ENCODE results near the gene TTLL6. TPM values are rescaled to one million over a fixed set of nuclear protein-coding genes. Genes with fewer than 3 reads are reported as not detected.

TTLL6 gene
- total RNA-seq, 5 donors from 2014 or later (not counting 1 experiment from before 2014, with no cell fraction given): not detected

DNA sequence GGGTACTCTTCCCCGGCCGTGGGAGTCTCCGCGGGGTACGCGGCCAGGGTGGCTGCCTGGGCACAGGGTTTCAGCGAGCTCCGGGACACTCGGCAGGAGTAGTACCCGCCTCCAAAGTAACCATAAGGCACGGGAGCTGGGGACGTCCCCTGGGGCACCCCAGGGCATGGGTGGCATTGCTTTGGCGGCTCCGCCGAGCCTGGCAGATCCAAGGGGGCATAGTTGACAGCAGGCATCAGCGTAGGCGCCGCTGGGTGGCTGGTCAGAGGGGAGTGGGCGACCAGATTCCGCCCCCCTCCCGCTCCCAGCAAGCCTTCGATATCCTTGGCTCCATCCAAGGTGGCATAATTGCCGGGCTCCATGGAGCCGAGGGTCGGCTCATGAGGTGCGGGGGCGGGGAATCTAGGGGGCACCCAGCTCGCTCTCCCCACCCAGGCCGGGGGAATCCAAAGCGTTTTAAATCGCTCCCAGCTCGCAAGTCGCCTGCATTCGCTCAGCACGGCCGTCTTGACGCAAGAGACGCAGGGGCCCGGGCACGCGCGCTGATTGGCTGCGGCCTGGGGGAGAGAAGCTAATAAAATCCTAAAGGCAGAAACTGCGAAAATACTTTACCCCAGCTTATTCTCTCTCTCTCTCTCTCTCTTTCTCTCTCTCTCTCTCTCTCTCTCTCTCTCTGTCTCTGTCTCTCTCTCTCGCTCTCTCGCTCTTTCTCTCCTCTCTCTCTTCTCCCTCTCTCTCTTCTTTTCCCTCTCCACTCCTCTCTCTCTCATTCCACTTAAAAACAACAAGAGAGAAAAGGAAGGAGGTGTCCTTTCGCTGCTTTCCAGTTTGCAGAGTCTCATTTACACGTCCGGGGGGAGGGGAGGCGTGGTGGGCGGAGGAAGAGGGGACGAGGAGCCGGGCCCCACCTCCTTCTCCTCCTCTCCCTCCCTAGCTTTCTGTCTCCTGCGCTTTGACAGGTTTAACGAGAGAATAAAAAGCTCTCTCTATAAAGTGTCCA is 88.5 kb downstream of the TTLL6 start, which contains the start of gene HOXB13:
TSS of gene HOXB13 (minus strand) at position 519 of the 1,000 bp plus-strand sequence. CDS start at position 362, 157 bp downstream.
- 7% methylated on average over 28 of the region's 55 CpGs for WGBS (ENCODE audit: insufficient coverage)
- H3K4me3 ChIP-seq (ENCODE audit: control insufficient read depth in 1 of 2, extremely low read depth in 1 of 2, low read length in 1 of 2): peak within 1 kb of the TSS; percentile 8 to 64

GRCh38 chr17:48727415-48728175 is 89.4 kb downstream of the TTLL6 start:
- POLR2A ChIA-PET: no interaction called here
- Mint-ChIP-seq H3K36me3 (no peaks in the 10 kb centered on the region), H3K4me3 (peak overlapping the region in 1 of 3 donors; percentile 77), H3K4me1 (peaks cover 38 to 63% (median 48%) of the 10 kb centered on the region in 3 donors), H3K27me3 (peaks cover 79 to 94% of the 10 kb centered on the region in 2 donors), H3K9me3 (no peaks in the 10 kb centered on the region), H3K27ac (no peak overlapping the region)
- no peak for ATAC-seq (replicated peaks in 1 of 4)
- H3K27me3 ChIP-seq (replicated peaks in 1 of 2; ENCODE audit: control insufficient read depth in 2 of 2, extremely low read depth in 1 of 2, insufficient read depth in 2 of 2, low read length in 1 of 2): peaks cover 26 to 90% of the 10 kb centered on the region in 2 experiments
- no peak for DNase-seq
- H3K9me3 ChIP-seq: no peaks in the 10 kb centered on the region
- no peak overlapping the region for H3K4me3 ChIP-seq (ENCODE audit: control insufficient read depth in 1 of 2, extremely low read depth in 1 of 2, low read length in 1 of 2)
- WGBS (ENCODE audit: insufficient coverage): 26% methylated on average over 4 of the region's 9 CpGs
- CTCF ChIA-PET: interaction anchor here in 1 of 2 donors (0.5 kb wide), 1 partner anchor 115 kb away, joined by 3 read pairs; no protein-coding TSS in a partner anchor
- H3K36me3 ChIP-seq (ENCODE audit: control insufficient read depth in 2 of 2, extremely low read depth in 1 of 2, insufficient read depth in 1 of 2, low read length in 1 of 2): no peaks in the 10 kb centered on the region
- H3K4me1 ChIP-seq (ENCODE audit: control insufficient read depth in 1 of 2, extremely low read depth in 1 of 2, insufficient read depth in 2 of 2, low read length in 2 of 2): peaks cover 4 to 56% of the 10 kb centered on the region in 2 experiments
- H3K27ac ChIP-seq (ENCODE audit: low read length): no peak overlapping the region

More for the DNA sequence above, 88.5 kb downstream of the TTLL6 start, which contains the start of gene HOXB13:
- Mint-ChIP-seq H3K9me3 (no peaks in the 10 kb centered on the region), H3K4me1 (peaks cover 39 to 63% (median 48%) of the 10 kb centered on the region in 3 donors), H3K4me3 (peak within 1 kb of the TSS; percentile 29 to 77 (median 46)), H3K27ac (peak within 1 kb of the TSS in 1 of 2 donors; percentile 42), H3K27me3 (peaks cover 84 to 92% of the 10 kb centered on the region in 2 donors), H3K36me3 (no peaks in the 10 kb centered on the region)
- POLR2A ChIA-PET: interaction anchor here in 1 of 2 donors (0.7 kb wide), 1 partner anchor 120 kb away, joined by 3 read pairs; no protein-coding TSS in a partner anchor
- Histone ChIP-seq H3K27me3 (replicated peaks in 1 of 2; ENCODE audit: control insufficient read depth in 2 of 2, extremely low read depth in 1 of 2, insufficient read depth in 2 of 2, low read length in 1 of 2) (peaks cover 30 to 90% of the 10 kb centered on the region in 2 experiments), H3K9me3 (no peaks in the 10 kb centered on the region), H3K27ac (ENCODE audit: low read length) (no peak within 1 kb of the TSS), H3K36me3 (ENCODE audit: control insufficient read depth in 2 of 2, extremely low read depth in 1 of 2, insufficient read depth in 1 of 2, low read length in 1 of 2) (no peaks in the 10 kb centered on the region), H3K4me1 (ENCODE audit: control insufficient read depth in 1 of 2, extremely low read depth in 1 of 2, insufficient read depth in 2 of 2, low read length in 2 of 2) (peaks cover 4 to 56% of the 10 kb centered on the region in 2 experiments)
- ATAC-seq (replicated peaks in 1 of 4) (peak in 1 of 4 experiments; percentile 61), DNase-seq (peak in 22 of 35 experiments; percentile 15 to 60 (median 32))
- CTCF ChIA-PET: interaction anchor here (0.5 to 1.0 kb wide), 5 partner anchors 16 to 114 kb away, joined by 3 to 4 read pairs (median 4); no protein-coding TSS in a partner anchor

DNA sequence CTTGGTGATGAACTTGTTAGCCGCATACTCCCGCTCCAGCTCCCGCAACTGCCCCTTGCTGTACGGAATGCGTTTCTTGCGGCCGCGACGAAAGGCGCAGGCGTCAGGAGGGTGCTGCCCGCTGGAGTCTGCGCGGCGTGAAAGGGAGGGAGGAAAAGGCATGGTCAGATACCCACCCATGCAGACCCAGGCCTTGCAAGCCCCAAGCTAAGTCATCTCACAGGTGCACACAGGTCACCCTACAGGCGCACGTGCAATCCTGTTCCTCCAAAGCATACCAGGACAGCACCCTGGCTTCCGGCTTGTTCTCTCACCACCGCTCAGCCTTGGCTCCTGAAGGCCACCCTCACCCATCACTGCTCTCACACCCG is 90.1 kb downstream of the TTLL6 start:
- H3K4me3 Mint-ChIP-seq: peak overlapping the region in 1 of 3 donors; percentile 0
- DNase-seq: no peak
- ChIA-PET CTCF (interaction anchor here in 1 of 2 donors (0.6 kb wide), 1 partner anchor 10 kb away, joined by 3 read pairs; no protein-coding TSS in a partner anchor), POLR2A (no interaction called here)
- no peak for ATAC-seq (replicated peaks in 1 of 4)
- peaks cover 37 to 59% (median 47%) of the 10 kb centered on the region in 3 donors for H3K4me1 Mint-ChIP-seq
- no peaks in the 10 kb centered on the region for H3K9me3 Mint-ChIP-seq
- H3K27me3 ChIP-seq (replicated peaks in 1 of 2; ENCODE audit: control insufficient read depth in 2 of 2, extremely low read depth in 1 of 2, insufficient read depth in 2 of 2, low read length in 1 of 2): peaks cover 28 to 92% of the 10 kb centered on the region in 2 experiments
- H3K27ac Mint-ChIP-seq: no peak overlapping the region
- no peaks in the 10 kb centered on the region for H3K36me3 Mint-ChIP-seq
- H3K4me1 ChIP-seq (ENCODE audit: control insufficient read depth in 1 of 2, extremely low read depth in 1 of 2, insufficient read depth in 2 of 2, low read length in 2 of 2): peaks cover 4 to 59% of the 10 kb centered on the region in 2 experiments
- no peaks in the 10 kb centered on the region for H3K9me3 ChIP-seq
- no peaks in the 10 kb centered on the region for H3K36me3 ChIP-seq (ENCODE audit: control insufficient read depth in 2 of 2, extremely low read depth in 1 of 2, insufficient read depth in 1 of 2, low read length in 1 of 2)
- no peak overlapping the region for H3K27ac ChIP-seq (ENCODE audit: low read length)
- 21% methylated on average over 13 of the region's 20 CpGs for whole genome bisulfite sequencing (ENCODE audit: insufficient coverage)
- peaks cover 79 to 94% of the 10 kb centered on the region in 2 donors for H3K27me3 Mint-ChIP-seq
- H3K4me3 ChIP-seq (ENCODE audit: control insufficient read depth in 1 of 2, extremely low read depth in 1 of 2, low read length in 1 of 2): no peak overlapping the region

GRCh38 chr17:48726114-48726915 is 90.7 kb downstream of the TTLL6 start:
- H3K4me1 ChIP-seq (ENCODE audit: control insufficient read depth in 1 of 2, extremely low read depth in 1 of 2, insufficient read depth in 2 of 2, low read length in 2 of 2): peaks cover 4 to 59% of the 10 kb centered on the region in 2 experiments
- ChIA-PET POLR2A (no interaction called here), CTCF (interaction anchor here (0.5 to 0.6 kb wide), 3 partner anchors 9 to 68 kb away, joined by 3 to 5 read pairs (median 3); no protein-coding TSS in a partner anchor)
- ATAC-seq (replicated peaks in 1 of 4) (no peak), DNase-seq (no peak)
- peaks cover 77 to 94% of the 10 kb centered on the region in 2 donors for H3K27me3 Mint-ChIP-seq
- H3K4me3 ChIP-seq (ENCODE audit: control insufficient read depth in 1 of 2, extremely low read depth in 1 of 2, low read length in 1 of 2): no peak overlapping the region
- no peaks in the 10 kb centered on the region for H3K36me3 ChIP-seq (ENCODE audit: control insufficient read depth in 2 of 2, extremely low read depth in 1 of 2, insufficient read depth in 1 of 2, low read length in 1 of 2)
- no peak overlapping the region for H3K27ac ChIP-seq (ENCODE audit: low read length)
- 12% methylated on average over 11 of the region's 20 CpGs for WGBS (ENCODE audit: insufficient coverage)
- H3K4me1 Mint-ChIP-seq: peaks cover 37 to 59% (median 47%) of the 10 kb centered on the region in 3 donors
- peak overlapping the region in 1 of 3 donors; percentile 0 for H3K4me3 Mint-ChIP-seq
- H3K27me3 ChIP-seq (replicated peaks in 1 of 2; ENCODE audit: control insufficient read depth in 2 of 2, extremely low read depth in 1 of 2, insufficient read depth in 2 of 2, low read length in 1 of 2): peaks cover 30 to 96% of the 10 kb centered on the region in 2 experiments
- H3K27ac Mint-ChIP-seq: no peak overlapping the region
- H3K36me3 Mint-ChIP-seq: no peaks in the 10 kb centered on the region
- H3K9me3 Mint-ChIP-seq: no peaks in the 10 kb centered on the region
- H3K9me3 ChIP-seq: no peaks in the 10 kb centered on the region

DNA sequence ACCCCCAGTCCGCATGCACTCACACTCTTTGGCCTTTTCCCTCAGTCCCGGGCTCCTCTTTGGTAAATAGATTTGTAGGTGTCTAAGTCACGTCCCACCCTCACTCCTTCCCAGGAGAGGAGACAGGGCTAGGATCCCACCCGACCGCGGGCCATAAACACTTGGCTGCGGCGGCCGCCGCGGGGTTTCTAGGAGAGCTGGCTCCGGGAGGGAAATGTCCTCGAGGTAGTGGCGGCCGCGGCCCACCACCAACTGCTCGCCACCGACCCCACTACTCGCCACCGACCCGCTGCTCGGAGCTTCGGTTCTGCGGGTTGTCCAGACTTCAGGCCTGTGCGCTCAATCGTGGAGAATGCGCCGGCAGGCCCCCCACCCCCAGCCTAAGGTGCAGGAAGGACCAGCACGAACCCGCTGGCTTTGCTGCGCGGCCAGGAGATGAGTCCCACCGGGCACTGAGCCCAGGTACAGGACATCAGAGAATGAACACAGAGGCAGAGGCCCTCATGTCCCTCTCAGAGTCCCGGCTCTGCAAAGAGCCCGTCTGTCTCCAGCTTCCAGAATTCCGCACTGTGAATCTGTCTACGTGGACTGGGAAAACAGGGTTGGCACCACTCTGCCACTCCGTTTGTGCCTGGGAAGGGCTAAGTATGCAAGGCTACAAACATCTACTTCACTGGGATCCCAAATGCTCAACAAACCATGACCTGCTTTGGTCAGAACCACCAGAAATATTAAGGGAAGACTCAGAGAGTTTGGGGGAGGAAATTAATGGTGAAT is 91.6 kb downstream of the TTLL6 start:
- WGBS (ENCODE audit: insufficient coverage): 10% methylated on average over 35 of the region's 38 CpGs
- Mint-ChIP-seq H3K36me3 (no peaks in the 10 kb centered on the region), H3K4me3 (peak overlapping the region in 2 of 3 donors; percentile 25 to 78), H3K27ac (peak overlapping the region in 1 of 2 donors; percentile 31), H3K9me3 (no peaks in the 10 kb centered on the region), H3K27me3 (peaks cover 78 to 94% of the 10 kb centered on the region in 2 donors), H3K4me1 (peaks cover 37 to 63% (median 47%) of the 10 kb centered on the region in 3 donors)
- peaks cover 33 to 98% of the 10 kb centered on the region in 2 experiments for H3K27me3 ChIP-seq (replicated peaks in 1 of 2; ENCODE audit: control insufficient read depth in 2 of 2, extremely low read depth in 1 of 2, insufficient read depth in 2 of 2, low read length in 1 of 2)
- H3K4me3 ChIP-seq (ENCODE audit: control insufficient read depth in 1 of 2, extremely low read depth in 1 of 2, low read length in 1 of 2): no peak overlapping the region
- ATAC-seq (replicated peaks in 1 of 4) (no peak), DNase-seq (no peak)
- no peak overlapping the region for H3K27ac ChIP-seq (ENCODE audit: low read length)
- POLR2A ChIA-PET: no interaction called here
- no peaks in the 10 kb centered on the region for H3K36me3 ChIP-seq (ENCODE audit: control insufficient read depth in 2 of 2, extremely low read depth in 1 of 2, insufficient read depth in 1 of 2, low read length in 1 of 2)
- peaks cover 4 to 59% of the 10 kb centered on the region in 2 experiments for H3K4me1 ChIP-seq (ENCODE audit: control insufficient read depth in 1 of 2, extremely low read depth in 1 of 2, insufficient read depth in 2 of 2, low read length in 2 of 2)
- H3K9me3 ChIP-seq: no peaks in the 10 kb centered on the region
- CTCF ChIA-PET: interaction anchor here (0.5 to 2.6 kb wide), 2 partner anchors 159 to 184 kb away, joined by 3 to 15 read pairs; no protein-coding TSS in a partner anchor

Measured in T-cell (primary cell).